H1 (cell line): ENCODE data around the gene LIN28A.

Experiments used
- BACH1 ChIP-seq: IDR thresholded peaks from 2 replicates; pipeline ENCODE4 v1.6.1; 2012; ENCODE audit warnings: low read length, improper control_type of control experiment
- CHD1 ChIP-seq: IDR thresholded peaks from 2 replicates; pipeline ENCODE4 v1.6.1; 2012; ENCODE audit warnings: low read depth, low read length, improper control_type of control experiment
- EP300 ChIP-seq, 2 experiments: IDR thresholded peaks; 1 replicate in 1 of 2; 2 replicates in 1 of 2; pipeline ENCODE4 v1.6.1; 2011 to 2012; ENCODE audit warnings: low read depth in 2 of 2, low read length in 2 of 2, mild to moderate bottlenecking in 2 of 2, borderline replicate concordance in 1 of 2, inconsistent platforms in 1 of 2, moderate library complexity in 1 of 2
- GTF2F1 ChIP-seq: IDR thresholded peaks from 2 replicates; pipeline ENCODE4 v1.6.1; 2012; ENCODE audit warnings: low read depth, low read length, improper control_type of control experiment, borderline replicate concordance
- JUND ChIP-seq: IDR thresholded peaks from 2 replicates; pipeline ENCODE4 v1.6.1; 2011; ENCODE audit warnings: mild to moderate bottlenecking, improper control_type of control experiment, low read length
- TAF7 ChIP-seq: optimal IDR thresholded peaks from 2 replicates; pipeline ENCODE3; 2011; ENCODE audit warnings: low read depth, mild to moderate bottlenecking, inconsistent platforms, low read length, moderate library complexity, borderline replicate concordance
- TF ChIP-seq, protein P1 (sequence below), 3 experiments: IDR thresholded peaks; 1 replicate in 2 of 3; 2 replicates in 1 of 3; pipeline versions ENCODE4 v1.5.1 to v1.6.1; 2011; ENCODE audit warnings: low read length in 3 of 3, mild to moderate bottlenecking in 3 of 3, inconsistent platforms in 2 of 3, low read depth in 1 of 3, moderate library complexity in 1 of 3; ENCODE audit not compliant: insufficient read depth in 1 of 3; ENCODE audit errors: control extremely low read depth in 1 of 3
- TF ChIP-seq, protein P2 (sequence below): IDR thresholded peaks from 2 replicates; pipeline ENCODE4 v1.6.1; 2012; ENCODE audit warnings: low read length, inconsistent platforms
- TF ChIP-seq, protein P3 (sequence below): IDR thresholded peaks from 2 replicates; pipeline ENCODE4 v1.6.1; 2012; ENCODE audit warnings: inconsistent platforms
- TF ChIP-seq, protein P4 (sequence below): fragments of 300-600 bp; sonication (generic); IDR thresholded peaks from 2 replicates; pipeline ENCODE4 v1.7.1; 2012; ENCODE audit warnings: low read length, moderate library complexity, mild to moderate bottlenecking, inconsistent platforms; ENCODE audit not compliant: insufficient replicate concordance

DNA sequence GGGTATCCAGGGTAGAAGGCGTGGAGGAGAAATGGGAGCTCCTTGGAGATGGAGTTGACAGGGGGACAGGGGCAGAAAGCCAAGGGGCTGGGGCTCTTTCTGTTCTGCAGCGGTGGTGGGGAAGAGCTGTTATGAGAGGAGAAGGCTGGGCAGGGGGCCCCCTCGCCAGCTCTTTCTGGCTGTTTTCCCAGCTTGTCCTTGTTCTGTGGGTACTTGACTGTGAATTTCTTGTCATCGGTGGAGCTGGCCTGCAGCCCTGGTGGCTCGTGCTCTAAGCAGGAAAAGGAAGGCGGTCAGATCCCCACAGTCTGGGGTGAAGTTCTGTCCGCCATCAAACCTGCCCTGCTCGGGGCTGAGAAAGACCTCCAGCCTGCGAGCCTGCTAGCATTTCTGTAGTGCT lies 45.7 kb upstream of the LIN28A start:
- TF ChIP-seq, protein P1, sequence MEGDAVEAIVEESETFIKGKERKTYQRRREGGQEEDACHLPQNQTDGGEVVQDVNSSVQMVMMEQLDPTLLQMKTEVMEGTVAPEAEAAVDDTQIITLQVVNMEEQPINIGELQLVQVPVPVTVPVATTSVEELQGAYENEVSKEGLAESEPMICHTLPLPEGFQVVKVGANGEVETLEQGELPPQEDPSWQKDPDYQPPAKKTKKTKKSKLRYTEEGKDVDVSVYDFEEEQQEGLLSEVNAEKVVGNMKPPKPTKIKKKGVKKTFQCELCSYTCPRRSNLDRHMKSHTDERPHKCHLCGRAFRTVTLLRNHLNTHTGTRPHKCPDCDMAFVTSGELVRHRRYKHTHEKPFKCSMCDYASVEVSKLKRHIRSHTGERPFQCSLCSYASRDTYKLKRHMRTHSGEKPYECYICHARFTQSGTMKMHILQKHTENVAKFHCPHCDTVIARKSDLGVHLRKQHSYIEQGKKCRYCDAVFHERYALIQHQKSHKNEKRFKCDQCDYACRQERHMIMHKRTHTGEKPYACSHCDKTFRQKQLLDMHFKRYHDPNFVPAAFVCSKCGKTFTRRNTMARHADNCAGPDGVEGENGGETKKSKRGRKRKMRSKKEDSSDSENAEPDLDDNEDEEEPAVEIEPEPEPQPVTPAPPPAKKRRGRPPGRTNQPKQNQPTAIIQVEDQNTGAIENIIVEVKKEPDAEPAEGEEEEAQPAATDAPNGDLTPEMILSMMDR (IDR thresholded peaks at IDR 0.05; ENCODE audit: control extremely low read depth in 1 of 3, insufficient read depth in 1 of 3, low read depth in 1 of 3, low read length in 3 of 3) = no peak
- TF ChIP-seq JUND = no peak
- TF ChIP-seq, protein P2, sequence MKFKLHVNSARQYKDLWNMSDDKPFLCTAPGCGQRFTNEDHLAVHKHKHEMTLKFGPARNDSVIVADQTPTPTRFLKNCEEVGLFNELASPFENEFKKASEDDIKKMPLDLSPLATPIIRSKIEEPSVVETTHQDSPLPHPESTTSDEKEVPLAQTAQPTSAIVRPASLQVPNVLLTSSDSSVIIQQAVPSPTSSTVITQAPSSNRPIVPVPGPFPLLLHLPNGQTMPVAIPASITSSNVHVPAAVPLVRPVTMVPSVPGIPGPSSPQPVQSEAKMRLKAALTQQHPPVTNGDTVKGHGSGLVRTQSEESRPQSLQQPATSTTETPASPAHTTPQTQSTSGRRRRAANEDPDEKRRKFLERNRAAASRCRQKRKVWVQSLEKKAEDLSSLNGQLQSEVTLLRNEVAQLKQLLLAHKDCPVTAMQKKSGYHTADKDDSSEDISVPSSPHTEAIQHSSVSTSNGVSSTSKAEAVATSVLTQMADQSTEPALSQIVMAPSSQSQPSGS = no peak
- TF ChIP-seq, protein P3, sequence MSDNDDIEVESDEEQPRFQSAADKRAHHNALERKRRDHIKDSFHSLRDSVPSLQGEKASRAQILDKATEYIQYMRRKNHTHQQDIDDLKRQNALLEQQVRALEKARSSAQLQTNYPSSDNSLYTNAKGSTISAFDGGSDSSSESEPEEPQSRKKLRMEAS = no peak
- no peak for TF ChIP-seq GTF2F1
- no peak for TF ChIP-seq TAF7
- TF ChIP-seq, protein P4, sequence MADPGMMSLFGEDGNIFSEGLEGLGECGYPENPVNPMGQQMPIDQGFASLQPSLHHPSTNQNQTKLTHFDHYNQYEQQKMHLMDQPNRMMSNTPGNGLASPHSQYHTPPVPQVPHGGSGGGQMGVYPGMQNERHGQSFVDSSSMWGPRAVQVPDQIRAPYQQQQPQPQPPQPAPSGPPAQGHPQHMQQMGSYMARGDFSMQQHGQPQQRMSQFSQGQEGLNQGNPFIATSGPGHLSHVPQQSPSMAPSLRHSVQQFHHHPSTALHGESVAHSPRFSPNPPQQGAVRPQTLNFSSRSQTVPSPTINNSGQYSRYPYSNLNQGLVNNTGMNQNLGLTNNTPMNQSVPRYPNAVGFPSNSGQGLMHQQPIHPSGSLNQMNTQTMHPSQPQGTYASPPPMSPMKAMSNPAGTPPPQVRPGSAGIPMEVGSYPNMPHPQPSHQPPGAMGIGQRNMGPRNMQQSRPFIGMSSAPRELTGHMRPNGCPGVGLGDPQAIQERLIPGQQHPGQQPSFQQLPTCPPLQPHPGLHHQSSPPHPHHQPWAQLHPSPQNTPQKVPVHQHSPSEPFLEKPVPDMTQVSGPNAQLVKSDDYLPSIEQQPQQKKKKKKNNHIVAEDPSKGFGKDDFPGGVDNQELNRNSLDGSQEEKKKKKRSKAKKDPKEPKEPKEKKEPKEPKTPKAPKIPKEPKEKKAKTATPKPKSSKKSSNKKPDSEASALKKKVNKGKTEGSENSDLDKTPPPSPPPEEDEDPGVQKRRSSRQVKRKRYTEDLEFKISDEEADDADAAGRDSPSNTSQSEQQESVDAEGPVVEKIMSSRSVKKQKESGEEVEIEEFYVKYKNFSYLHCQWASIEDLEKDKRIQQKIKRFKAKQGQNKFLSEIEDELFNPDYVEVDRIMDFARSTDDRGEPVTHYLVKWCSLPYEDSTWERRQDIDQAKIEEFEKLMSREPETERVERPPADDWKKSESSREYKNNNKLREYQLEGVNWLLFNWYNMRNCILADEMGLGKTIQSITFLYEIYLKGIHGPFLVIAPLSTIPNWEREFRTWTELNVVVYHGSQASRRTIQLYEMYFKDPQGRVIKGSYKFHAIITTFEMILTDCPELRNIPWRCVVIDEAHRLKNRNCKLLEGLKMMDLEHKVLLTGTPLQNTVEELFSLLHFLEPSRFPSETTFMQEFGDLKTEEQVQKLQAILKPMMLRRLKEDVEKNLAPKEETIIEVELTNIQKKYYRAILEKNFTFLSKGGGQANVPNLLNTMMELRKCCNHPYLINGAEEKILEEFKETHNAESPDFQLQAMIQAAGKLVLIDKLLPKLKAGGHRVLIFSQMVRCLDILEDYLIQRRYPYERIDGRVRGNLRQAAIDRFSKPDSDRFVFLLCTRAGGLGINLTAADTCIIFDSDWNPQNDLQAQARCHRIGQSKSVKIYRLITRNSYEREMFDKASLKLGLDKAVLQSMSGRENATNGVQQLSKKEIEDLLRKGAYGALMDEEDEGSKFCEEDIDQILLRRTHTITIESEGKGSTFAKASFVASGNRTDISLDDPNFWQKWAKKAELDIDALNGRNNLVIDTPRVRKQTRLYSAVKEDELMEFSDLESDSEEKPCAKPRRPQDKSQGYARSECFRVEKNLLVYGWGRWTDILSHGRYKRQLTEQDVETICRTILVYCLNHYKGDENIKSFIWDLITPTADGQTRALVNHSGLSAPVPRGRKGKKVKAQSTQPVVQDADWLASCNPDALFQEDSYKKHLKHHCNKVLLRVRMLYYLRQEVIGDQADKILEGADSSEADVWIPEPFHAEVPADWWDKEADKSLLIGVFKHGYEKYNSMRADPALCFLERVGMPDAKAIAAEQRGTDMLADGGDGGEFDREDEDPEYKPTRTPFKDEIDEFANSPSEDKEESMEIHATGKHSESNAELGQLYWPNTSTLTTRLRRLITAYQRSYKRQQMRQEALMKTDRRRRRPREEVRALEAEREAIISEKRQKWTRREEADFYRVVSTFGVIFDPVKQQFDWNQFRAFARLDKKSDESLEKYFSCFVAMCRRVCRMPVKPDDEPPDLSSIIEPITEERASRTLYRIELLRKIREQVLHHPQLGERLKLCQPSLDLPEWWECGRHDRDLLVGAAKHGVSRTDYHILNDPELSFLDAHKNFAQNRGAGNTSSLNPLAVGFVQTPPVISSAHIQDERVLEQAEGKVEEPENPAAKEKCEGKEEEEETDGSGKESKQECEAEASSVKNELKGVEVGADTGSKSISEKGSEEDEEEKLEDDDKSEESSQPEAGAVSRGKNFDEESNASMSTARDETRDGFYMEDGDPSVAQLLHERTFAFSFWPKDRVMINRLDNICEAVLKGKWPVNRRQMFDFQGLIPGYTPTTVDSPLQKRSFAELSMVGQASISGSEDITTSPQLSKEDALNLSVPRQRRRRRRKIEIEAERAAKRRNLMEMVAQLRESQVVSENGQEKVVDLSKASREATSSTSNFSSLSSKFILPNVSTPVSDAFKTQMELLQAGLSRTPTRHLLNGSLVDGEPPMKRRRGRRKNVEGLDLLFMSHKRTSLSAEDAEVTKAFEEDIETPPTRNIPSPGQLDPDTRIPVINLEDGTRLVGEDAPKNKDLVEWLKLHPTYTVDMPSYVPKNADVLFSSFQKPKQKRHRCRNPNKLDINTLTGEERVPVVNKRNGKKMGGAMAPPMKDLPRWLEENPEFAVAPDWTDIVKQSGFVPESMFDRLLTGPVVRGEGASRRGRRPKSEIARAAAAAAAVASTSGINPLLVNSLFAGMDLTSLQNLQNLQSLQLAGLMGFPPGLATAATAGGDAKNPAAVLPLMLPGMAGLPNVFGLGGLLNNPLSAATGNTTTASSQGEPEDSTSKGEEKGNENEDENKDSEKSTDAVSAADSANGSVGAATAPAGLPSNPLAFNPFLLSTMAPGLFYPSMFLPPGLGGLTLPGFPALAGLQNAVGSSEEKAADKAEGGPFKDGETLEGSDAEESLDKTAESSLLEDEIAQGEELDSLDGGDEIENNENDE = no peak
- no peak for TF ChIP-seq BACH1
- no peak for TF ChIP-seq CHD1
- TF ChIP-seq EP300 (IDR thresholded peaks at IDR 0.05; ENCODE audit: borderline replicate concordance in 1 of 2, low read depth in 2 of 2, low read length in 2 of 2) = no peak
